ENCODE results near the gene CBX5. TPM values are rescaled to one million over a fixed set of nuclear protein-coding genes. Genes with fewer than 3 reads are reported as not detected.

Gene CBX5
- total and polyA plus RNA-seq, 7 donors = 3.0 to 30.7 (median 18.6) TPM

DNA sequence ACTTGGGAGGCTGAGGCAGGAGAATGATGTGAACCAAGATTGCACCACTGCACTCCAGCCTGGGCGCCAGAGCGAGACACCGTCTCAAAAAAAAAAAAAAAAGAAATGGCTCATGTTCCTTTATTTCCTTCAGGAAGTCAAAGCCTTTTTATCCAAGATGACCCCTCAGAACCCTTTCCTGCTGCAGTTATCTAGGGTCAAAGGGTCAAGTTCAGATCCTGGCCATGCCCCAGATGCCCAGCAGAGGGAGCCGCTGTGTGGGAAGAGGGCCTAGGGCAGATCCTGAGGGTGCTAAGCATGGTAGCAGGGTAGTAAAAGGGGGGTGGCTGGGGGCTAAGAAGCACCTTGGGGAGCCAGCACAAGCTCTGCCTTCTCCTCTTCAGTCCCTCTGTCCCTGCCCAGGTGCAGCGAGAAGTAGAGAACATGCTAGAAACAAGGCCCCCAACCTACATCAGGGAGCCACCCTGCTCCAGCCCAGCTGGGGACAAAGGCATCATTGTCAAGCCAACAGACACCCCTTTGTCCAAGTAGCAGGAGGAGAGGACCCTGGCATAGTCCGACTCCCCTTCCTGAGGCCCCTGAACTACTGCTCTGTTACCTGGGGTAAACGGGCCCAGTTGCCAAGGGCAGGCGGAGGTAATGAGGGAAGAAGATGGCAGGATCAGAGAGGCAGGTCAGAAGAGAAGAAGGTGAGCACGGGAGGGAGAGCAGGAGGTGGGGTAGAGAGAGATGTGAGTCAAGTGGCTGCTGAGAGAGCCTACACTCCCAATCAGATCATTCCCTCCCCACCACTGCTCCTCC lies 14.4 kb upstream of the CBX5 start:
- no peaks in the 10 kb centered on the region for H3K4me1 ChIP-seq
- DNase-seq = no peak
- no peaks in the 10 kb centered on the region for H3K9me3 ChIP-seq
- TF ChIP-seq, protein P1, sequence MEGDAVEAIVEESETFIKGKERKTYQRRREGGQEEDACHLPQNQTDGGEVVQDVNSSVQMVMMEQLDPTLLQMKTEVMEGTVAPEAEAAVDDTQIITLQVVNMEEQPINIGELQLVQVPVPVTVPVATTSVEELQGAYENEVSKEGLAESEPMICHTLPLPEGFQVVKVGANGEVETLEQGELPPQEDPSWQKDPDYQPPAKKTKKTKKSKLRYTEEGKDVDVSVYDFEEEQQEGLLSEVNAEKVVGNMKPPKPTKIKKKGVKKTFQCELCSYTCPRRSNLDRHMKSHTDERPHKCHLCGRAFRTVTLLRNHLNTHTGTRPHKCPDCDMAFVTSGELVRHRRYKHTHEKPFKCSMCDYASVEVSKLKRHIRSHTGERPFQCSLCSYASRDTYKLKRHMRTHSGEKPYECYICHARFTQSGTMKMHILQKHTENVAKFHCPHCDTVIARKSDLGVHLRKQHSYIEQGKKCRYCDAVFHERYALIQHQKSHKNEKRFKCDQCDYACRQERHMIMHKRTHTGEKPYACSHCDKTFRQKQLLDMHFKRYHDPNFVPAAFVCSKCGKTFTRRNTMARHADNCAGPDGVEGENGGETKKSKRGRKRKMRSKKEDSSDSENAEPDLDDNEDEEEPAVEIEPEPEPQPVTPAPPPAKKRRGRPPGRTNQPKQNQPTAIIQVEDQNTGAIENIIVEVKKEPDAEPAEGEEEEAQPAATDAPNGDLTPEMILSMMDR (IDR thresholded peaks at IDR 0.05) = peak; percentile 56 to 84 (median 62)
- TF ChIP-seq POLR2AphosphoS5 (IDR thresholded peaks at IDR 0.05) = no peak
- H3K27ac ChIP-seq = no peak overlapping the region
- intact Hi-C loops (cut with DNase I) = loop anchor here (2.0 kb wide), 2 partner anchors 66 to 74 kb away; no protein-coding TSS in a partner anchor
- H3K27me3 ChIP-seq = peaks cover 0 to 9% (median 9%) of the 10 kb centered on the region in 3 donors
- no peak overlapping the region for H3K4me3 ChIP-seq
- H3K36me3 ChIP-seq = peaks cover 0 to under 1% (median 0%) of the 10 kb centered on the region in 4 donors
- 43 to 62% methylated on average over 9 of the region's 9 CpGs for WGBS, 2 donors

DNA sequence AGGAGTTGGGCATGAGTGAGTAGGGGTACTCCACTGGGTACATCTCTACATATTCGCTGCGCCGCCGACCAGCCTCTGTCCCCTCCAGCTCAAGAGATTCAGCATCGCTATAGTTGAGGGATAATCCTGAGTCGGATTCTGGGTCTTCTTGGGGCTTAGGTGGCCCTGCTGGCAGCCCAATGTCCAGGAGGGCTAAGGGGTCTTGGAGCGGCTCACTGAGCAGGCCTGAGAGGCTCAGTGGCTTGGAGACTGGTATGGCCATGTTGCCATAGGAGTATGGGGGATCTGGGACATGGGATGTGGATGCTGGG lies 13.0 kb upstream of the CBX5 start:
- H3K9me3 ChIP-seq = no peaks in the 10 kb centered on the region
- intact Hi-C loops (cut with DNase I) = no loop called here
- H3K27ac ChIP-seq = no peak overlapping the region
- H3K36me3 ChIP-seq = peaks cover 0 to 16% (median under 1%) of the 10 kb centered on the region in 4 donors
- no peak for DNase-seq
- H3K4me1 ChIP-seq = no peaks in the 10 kb centered on the region
- TF ChIP-seq POLR2AphosphoS5 (IDR thresholded peaks at IDR 0.05) = no peak
- TF ChIP-seq EP300 (IDR thresholded peaks at IDR 0.05) = no peak
- no peak for TF ChIP-seq POLR2A (IDR thresholded peaks at IDR 0.05)
- TF ChIP-seq, protein P1 (IDR thresholded peaks at IDR 0.05) = no peak
- no peak overlapping the region for H3K4me3 ChIP-seq
- WGBS, 2 donors = 96 to 98% methylated on average over 7 of the region's 7 CpGs
- no peaks in the 10 kb centered on the region for H3K27me3 ChIP-seq

DNA sequence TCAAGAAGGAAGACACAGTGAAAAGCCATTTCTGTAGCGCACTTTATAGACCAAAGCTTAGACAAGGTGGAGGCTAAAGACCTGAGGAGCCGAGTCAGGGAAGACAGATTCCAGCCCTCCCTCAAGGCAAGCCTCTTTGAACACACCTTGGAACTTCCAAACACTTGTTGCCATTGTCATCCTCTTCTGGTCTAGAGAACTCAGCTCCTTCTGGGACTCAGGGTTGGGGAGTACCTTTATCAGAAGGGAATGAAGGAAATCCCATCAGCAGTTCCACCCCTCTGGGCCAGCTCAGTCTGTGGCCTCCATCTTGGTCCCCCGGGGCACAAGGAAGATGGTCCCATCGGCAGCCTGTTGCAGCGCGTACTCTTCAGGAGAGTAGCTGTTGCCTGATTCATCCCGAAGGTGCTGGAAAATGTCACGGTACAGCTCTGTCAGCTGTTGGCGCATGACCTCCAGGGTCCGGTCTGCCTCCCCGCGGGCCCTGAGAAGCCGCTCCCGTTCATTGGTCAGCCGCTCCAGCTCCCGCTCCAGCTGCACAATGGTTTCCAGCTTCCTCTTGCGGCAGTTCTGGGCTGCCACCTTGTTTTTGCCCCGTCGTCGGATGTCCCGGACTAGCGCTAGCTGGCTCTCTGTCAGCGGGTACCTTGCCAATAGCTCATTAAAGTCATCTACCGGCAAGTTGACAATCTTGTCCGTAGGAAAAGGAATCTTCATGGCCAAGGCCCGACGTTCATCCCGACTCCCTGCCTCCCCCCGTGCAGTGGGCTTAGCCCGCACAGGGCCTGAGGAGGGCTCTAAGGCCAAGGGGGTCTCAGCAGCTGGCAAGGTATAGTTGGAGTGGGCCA lies 12.4 kb upstream of the CBX5 start:
- Histone ChIP-seq H3K27ac (no peak overlapping the region), H3K4me1 (no peaks in the 10 kb centered on the region), H3K4me3 (no peak overlapping the region), H3K36me3 (peaks cover 0 to 21% (median 6%) of the 10 kb centered on the region in 4 donors), H3K27me3 (no peaks in the 10 kb centered on the region), H3K9me3 (no peaks in the 10 kb centered on the region)
- 95 to 97% methylated on average over 30 of the region's 30 CpGs for WGBS, 2 donors
- TF ChIP-seq EP300 (IDR thresholded peaks at IDR 0.05) = no peak
- no peak for TF ChIP-seq POLR2A (IDR thresholded peaks at IDR 0.05)
- no peak for TF ChIP-seq POLR2AphosphoS5 (IDR thresholded peaks at IDR 0.05)
- intact Hi-C loops (cut with DNase I) = no loop called here
- DNase-seq = no peak

DNA sequence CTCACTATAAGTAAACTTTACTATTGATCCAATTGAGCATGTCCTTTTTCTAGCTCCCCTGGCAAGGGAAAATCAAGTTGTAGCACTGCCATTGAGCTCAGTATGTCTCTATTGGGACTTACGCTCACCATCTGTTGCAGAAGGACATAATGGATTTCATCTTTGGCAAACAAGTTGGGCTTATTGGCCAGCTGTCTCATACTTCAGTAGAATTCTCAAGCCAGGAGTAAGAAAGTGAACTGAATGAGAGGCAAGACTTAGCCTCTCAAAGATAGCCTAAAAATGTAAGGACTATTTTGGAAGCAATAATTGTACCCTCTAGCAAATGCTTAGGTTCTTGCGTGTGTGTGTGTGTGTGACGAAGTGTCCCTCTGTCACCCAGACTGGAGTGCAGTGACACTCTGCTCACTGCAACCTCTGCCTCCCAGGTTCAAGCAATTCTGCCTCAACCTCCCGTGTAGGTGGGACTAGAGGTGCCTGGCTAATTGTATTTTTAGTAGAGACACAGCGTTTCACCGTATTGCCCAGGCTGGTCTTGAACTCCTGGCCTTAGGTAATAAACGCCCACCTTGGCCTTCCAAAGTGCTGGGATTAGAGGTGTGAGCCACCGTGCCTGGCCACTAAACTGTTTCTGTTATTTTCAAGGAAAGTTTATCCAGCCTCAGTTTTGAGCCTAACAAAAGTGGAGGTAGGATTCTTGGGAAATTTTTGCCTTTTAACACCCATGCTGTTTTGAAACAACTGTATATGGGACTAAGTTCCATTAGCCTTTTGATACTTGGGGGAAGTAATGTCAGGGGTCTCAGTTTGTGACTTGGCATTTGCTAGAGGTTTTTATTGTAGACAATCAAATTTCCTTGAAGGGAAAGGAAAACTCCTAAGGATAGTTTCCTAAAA lies 7.6 kb upstream of the CBX5 start:
- Histone ChIP-seq H3K4me1 (peaks cover 0 to 39% (median 33%) of the 10 kb centered on the region in 4 donors), H3K27ac (no peak overlapping the region), H3K27me3 (no peaks in the 10 kb centered on the region), H3K36me3 (peaks cover 10 to 67% (median 44%) of the 10 kb centered on the region in 4 donors), H3K4me3 (no peak overlapping the region), H3K9me3 (no peaks in the 10 kb centered on the region)
- 48 to 73% methylated on average over 8 of the region's 8 CpGs for WGBS, 2 donors
- intact Hi-C loops (cut with DNase I) = no loop called here
- DNase-seq = no peak
- TF ChIP-seq POLR2A (IDR thresholded peaks at IDR 0.05) (no peak), EP300 (IDR thresholded peaks at IDR 0.05) (no peak), POLR2AphosphoS5 (IDR thresholded peaks at IDR 0.05) (no peak)
- TF ChIP-seq, protein P1 (IDR thresholded peaks at IDR 0.05) = no peak

Data from sigmoid colon (tissue), 7 donors.